GM18907 (cell line): Measurements from ENCODE around the gene CLEC3A.
"Not testable (repeated sequence)": the region's sequence is repeated elsewhere in the genome, so short reads cannot be mapped to it uniquely, and the experiment has no call there.

Experiments
- ATAC-seq: cut with Tn5 transposase; IDR thresholded peaks from one replicate; pipeline ENCODE4 v1.9.1; 2021; ENCODE audit warnings: mild to moderate bottlenecking, moderate library complexity; ENCODE audit not compliant: unreplicated experiment

The CLEC3A gene

DNA sequence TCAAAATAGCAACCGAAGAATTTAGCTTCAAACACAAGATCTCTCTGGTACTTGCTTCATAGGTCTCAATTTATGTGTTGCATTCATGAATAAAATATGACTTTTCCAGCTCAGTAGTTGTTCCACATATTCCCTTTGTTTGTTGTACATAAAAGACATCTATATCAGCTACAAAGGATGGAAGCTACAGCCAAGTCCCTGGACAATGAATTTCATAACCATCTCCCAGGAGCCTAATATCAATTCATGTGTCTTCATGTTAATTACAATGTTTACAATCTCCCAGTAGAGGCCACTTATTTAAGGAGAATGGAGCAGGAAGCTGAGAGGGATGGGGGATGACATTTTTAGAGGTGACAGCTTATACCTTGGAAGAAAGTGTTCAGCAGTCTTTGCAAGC, 3.3 kb downstream of the CLEC3A start:
- no peak for ATAC-seq

DNA sequence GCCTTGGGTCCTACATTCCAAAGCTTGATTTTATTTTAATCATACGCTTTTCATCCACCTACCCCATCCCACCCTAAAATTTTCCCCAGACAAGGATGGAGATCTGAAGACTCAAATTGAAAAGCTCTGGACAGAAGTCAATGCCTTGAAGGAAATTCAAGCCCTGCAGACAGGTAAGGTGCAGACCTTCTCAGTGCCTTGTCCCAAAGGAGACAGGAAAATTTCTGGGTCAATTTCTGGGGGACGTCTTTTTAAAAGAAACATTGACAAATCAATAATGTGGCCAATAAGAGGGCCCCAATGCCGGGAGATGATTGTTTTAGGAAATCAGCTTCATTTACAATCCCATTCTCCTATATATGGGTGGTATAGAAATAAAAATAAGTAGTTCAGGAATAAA, 5.7 kb downstream of the CLEC3A start:
- no peak for ATAC-seq

DNA sequence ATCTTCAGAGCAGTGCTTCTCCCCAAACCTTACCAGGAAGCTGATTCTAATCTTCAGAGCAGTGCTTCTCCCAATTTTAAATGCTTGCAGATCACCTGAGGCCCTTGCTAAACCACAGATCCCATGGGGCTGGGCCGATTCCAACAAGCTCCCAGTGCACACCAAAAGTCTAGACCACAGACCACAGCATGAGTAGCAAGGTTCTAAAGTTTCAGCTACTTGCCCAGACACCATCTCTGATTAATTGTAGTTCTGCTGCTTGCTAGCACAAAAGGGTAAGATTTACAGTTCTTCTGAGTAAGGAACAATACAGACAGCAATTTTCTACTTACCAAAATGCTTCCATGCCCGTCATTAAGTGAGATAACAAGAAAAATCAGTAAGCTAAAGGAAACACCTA, 12.2 kb downstream of the CLEC3A start:
- ATAC-seq: no peak

DNA sequence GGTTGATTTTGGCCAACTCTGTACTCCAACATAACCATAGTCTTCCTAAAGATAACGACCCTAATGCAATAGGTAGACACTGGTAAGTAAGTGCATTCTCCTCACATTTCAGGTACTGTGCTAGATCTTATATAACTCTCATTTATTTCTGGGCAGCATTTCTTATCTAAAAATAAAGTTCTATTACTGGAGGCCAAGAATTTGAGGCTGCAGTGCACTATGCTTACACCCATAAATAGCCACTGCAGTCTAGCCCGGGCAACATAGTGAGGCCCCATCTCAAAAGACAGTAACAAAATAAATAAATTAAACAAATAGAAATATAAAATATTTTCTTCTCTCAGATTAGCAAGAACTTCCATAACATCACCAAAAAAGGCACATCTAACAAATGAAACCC, 12.7 kb downstream of the CLEC3A start:
- no peak for ATAC-seq

DNA sequence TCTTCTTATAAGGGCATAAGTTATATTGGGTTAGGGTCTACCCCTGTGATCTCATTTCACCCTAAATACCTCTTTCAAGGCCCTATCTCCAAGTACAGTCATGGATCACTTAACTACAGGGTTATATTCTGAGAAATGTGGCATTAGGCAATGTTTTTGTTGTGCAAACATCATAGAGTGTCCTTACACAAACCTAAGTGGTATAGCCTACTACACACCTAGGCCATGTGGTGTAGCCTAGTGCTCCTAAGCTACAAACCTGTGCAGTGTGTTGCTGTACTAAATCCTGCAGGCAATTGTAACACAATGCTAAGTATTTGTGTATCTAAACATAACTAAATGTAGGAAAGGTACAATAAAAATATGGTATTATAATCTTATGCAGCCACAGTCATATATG, 18.0 kb downstream of the CLEC3A start:
- ATAC-seq: no peak

DNA sequence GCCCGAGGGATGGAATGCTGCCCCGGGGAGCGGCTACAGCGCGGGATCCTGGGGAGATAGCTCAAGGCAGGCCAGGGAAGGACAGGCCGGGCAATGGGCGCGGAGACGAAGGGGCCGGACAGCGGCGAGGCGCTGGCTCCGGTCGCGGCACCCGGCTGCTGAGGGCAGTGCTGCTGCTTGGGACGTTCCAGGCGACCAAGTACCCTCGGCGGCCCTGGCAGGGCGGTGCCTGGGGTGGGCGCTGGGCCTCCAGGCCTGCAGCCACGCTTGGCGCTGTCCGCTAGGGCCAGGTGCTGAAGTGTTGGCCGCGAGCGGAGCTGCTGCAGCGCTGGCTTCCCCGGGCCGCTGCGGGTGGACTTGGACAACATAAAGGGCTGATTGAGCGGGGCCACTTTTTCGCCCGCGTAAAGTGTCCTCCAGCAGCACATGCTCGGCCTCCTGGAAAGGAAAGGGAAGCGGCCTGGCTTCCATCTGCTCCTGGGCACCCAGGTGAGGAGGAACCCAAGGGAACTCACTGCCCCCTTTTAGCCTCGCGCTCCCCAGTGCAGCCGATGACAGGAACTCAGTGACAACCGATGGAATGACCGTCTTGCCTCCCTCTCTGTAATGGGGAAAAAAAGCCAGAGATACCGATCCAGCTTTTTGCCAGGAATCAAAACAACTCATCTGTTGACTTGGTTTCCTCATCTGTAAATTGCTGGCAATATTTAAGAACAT, 23.7 kb downstream of the CLEC3A start:
- ATAC-seq: no peak

DNA sequence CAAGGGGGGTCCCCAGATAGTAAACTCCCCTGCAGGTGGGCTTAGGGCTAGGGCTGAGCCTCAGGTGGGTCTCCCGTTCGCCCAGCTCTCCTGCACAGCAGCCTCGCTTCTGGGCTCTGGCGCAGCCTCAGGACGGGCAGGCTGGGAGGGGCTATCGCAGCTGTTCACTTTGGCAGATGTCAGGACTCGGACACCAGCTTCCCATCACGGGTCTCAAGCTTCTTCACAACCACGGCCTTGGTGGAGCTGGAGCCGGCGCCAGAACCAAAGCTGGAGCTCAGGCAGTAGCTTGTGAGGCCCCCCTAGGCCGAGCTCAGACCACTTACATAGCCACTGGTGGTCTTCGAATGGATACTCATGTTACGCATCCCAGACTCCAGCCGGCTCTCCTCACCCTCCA, 26.0 kb downstream of the CLEC3A start:
- ATAC-seq: no peak

DNA sequence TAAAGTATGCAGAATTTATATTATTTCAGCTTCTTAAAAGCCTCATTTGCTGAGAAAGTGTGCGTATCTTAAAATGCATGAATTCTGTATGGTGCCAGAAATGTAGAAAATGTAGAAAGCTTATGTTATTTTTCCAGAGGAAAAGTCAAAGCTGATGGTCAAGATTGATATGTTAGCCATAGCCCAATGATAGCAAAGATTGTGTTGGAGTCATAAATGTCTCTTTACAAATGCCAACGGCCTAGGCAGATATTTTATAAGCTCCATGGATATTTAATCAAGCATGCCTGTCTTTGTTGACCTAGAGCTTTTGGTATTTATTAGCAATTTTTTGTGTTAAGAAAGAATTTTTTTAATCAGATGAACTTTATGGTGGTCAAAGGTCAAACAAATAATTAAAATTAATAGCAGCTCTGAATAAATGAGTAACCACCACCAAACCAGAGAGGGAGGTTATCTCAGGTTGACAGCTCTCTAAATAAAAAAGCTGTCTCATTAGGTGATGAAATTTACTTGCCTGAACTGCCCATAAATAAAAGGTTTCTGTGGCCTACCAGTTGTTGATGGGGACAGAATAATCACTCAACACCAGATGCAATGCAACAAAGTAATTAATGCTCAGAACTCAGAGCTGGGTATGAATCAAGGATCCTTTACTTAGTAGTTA, 28.5 kb downstream of the CLEC3A start:
- ATAC-seq: no peak

DNA sequence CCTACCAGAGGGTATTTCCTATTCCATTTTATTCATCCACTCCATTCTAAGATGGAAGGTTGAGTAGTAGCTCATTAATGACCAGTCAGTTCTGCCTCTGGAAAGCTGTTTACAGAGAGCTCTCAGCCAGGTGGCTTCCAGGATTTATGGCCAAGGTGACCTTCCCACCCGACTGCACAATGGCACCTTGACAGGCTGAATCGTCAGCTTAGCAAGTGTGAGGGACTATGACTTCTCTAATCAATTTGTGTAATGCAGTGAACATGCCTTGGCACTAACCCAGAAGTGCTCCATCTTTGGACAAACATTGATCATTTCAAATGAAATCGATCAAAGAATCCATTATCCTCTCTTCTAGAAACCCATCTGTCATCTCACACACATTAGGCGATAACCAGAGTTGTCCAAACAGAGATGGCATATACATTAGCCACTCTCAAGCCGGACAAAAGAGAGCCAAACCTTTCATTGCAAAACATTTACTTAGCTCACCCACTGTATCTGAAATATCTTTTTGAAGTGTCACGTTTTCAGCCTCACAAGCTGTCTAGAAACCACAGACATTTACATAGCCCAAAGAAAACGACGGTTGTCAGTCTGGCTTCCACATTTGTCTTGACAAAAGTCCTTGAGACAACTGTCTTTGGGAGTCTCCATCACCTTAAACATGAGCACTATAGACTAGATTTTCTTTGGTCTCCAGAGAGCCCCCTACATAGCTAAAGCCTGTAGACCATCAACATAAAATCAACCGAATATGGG, 35.6 kb downstream of the CLEC3A start:
- ATAC-seq: no peak

DNA sequence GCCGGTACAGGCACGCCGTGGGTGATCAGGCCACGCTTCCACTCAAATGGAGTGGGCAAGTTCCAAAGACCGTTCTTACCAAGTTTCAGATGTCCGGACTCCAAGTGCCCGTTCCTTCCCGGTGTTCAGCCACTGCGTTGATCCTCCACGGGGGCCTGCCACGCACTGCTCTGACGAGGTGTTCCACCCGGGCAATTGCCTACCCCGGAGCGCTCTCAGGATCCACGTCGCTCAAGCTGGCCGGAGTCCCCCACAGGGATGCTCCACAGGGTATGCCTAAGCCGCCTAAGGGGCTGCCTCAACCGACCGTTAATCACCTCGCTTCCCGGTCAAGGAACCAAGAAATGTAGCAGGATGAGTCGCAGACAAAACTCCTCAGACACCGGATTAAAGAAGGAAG, 37.5 kb downstream of the CLEC3A start:
- not testable (repeated sequence) for ATAC-seq

DNA sequence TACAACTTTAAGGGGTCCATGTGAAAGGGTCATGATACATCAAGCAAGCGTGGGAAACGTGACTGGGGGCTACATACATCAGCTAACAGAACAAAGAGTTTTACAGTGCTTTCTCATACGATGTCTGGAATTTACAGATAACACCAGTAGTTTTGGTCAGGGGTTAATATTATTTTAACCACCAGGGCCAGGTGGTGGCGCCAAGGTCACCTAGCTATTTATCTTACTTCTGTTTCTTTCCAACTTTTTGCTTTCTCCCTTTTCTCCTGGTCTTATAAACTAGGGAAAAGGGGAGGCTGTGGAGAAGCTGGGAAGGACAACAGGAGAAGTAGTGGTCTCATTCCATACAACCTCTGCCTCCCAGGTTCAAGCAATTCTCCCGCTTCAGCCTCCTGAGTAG, 37.9 kb downstream of the CLEC3A start:
- ATAC-seq: no peak

DNA sequence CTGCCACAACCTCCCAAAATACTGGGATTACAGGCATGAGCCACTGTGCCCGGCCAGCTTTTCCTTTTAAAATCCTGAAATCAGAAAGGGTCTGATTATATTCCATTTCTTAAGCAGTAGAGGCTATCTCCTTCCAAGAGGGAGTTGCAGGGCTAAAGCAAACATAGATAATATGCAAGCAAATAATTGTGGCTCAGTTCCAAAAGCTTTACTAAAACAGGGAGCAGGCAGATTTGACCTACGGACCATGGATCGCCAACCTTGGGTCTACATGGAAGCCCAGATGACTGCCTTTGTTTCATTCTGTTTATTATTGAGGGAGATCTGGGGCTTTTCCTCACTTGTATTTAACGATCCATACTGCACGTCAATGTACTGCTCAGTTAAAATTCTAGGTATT, 38.5 kb downstream of the CLEC3A start:
- no peak for ATAC-seq

DNA sequence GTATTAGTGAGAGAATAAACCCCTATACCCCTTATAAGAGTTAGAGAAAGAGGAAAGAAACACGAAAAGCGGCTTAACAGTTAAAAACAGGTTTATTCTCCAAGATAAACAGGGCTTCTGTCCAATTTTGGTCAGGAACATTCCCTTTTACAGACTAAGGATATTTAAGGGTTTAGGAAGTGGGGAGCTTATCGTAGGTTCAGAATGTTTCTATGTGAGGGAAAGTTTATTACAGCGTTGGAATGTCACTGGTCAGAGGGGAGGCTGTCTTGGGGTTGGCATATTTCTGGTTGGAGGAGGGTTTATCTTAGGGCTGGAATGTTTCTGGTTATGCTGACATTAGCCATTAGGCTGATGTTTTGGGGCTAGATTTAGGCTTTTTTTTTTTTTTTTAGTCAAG, 43.0 kb downstream of the CLEC3A start:
- ATAC-seq: no peak

DNA sequence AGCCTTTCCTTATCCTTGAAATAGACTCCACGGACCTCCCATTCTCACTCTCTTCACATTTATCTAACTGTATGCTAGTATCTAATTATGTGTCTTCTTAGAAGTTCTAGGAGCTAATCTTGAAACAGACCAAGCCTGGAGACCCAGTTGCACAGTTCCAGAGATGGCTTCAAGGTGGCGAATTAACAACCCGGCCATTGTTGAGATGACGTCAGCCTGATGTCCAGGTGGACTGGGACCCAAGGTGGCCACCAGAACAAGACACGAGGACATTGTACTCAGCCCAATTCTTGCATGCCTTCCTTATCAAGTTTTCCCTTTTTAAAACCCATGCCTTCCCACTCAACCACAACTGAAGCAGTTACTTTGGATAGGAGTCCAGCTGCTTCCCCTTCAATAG, 47.6 kb downstream of the CLEC3A start:
- ATAC-seq: no peak

DNA sequence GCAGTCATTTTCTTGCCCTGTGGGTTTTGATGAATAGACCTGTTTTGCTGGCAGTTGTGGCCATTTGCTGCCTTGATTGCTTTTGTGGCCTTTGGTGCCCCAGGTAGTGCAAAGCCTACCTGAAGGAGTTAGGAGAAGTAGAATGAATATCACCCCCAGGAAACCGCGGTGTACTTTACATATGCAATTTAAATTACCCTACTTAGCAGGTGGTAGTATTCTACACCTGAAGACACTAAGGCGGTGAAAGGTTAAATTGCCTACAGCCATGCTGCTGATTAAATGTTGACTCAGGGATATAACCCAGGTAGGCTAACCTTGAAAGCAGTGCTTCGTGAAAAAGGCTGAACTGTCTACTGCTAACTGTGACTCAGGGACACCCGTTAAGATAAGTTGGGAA, 49.9 kb downstream of the CLEC3A start:
- ATAC-seq: no peak

DNA sequence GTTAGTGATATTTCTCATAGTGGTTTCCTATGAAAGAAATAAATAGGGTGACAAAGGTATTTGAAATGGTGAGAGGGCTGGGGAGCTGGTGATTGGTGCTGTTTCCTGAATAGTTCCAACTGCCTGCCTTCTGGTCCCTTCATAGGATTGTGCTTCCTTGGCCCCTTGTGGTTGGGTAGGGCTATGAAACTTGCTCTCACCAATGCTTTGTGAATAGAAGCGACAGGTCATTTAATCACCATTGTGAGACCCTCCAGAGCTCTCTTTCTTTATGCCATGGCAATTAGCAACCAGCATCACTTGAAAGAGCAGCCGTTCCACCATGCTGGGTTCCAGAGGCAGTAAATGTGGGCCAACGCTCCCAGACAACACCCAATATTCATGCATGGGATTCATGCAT, 53.5 kb downstream of the CLEC3A start:
- ATAC-seq: no peak

DNA sequence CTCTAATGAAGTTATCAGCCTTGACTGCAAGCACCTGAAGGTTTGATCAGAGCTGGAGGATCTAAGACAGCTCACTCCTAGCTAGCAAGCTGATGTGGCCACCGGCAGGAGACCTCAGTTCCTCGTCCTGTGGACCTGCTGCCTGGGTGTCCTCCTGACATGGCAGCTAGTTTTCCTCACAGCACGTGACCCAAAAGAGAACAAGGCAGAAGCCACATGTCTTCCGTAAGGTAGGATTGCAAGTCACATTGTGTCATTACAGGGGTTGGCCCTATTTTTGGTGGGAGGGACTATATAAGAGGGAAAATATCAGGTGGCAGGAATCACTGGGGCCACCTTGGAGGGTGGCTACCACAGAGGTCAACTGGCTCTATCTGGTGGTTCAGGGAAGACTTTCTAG, 59.0 kb downstream of the CLEC3A start:
- ATAC-seq: no peak
